Measurements from ENCODE around the gene KIAA0513. TPM values are rescaled to one million over a fixed set of nuclear protein-coding genes. Genes with fewer than 3 reads are reported as not detected.

The KIAA0513 gene
- total and polyA plus RNA-seq, 9 donors: 2.8 to 12.8 (median 7.1) TPM

DNA sequence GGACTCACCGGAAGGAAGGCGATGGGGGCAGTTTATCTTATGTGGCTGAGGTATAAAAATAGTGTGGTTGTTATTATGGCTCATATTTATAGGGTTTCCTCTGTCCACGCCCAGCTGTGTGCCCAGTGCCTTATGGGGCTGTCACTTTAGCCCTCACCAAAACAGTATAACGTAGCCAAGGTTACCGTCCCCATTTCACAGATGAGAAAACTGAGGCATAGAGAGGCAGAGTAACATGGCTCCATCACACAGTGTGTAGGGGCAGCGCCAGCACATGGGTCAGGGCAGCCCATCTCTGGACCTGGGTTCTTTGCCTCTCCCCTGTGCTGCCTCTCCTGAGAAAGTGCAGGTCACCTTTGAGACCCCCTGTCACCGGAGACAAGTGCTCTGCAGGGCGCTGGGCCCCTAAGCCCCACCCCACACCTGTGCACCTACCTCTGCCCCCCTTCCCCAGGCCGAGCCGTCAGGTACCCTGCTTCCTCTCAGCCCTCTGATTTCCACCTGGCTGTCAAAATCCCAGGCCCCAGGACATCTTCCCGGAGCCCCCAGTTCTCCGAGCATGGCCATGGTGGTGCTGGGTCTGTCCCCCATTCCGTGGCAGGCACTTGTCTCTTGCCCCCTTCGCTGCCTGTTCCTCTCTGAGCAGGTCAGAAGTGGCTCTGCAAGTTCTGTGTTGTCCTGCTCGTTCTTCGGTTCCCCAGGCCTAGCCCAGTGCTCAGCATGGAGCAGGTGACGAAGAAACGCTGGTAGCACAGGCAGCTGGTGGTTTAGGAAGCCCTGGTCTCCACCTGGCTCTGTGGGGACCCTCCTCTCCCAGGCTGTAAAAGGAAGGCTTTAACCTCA lies 7.2 kb downstream of the KIAA0513 start:
- Histone ChIP-seq H3K4me3 (no peak overlapping the region), H3K36me3 (no peaks in the 10 kb centered on the region), H3K27me3 (no peaks in the 10 kb centered on the region), H3K27ac (no peak overlapping the region), H3K9me3 (no peaks in the 10 kb centered on the region), H3K4me1 (ENCODE audit: insufficient read depth) (no peaks in the 10 kb centered on the region)
- DNase-seq: no peak
- intact Hi-C loops (cut with DNase I): loop anchor here in 1 of 4 donors (10.0 kb wide), 1 partner anchor 210 kb away; no protein-coding TSS in a partner anchor
- TF ChIP-seq, protein P1, sequence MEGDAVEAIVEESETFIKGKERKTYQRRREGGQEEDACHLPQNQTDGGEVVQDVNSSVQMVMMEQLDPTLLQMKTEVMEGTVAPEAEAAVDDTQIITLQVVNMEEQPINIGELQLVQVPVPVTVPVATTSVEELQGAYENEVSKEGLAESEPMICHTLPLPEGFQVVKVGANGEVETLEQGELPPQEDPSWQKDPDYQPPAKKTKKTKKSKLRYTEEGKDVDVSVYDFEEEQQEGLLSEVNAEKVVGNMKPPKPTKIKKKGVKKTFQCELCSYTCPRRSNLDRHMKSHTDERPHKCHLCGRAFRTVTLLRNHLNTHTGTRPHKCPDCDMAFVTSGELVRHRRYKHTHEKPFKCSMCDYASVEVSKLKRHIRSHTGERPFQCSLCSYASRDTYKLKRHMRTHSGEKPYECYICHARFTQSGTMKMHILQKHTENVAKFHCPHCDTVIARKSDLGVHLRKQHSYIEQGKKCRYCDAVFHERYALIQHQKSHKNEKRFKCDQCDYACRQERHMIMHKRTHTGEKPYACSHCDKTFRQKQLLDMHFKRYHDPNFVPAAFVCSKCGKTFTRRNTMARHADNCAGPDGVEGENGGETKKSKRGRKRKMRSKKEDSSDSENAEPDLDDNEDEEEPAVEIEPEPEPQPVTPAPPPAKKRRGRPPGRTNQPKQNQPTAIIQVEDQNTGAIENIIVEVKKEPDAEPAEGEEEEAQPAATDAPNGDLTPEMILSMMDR (IDR thresholded peaks at IDR 0.05): no peak
- TF ChIP-seq EP300 (IDR thresholded peaks at IDR 0.05) (no peak), POLR2A (IDR thresholded peaks at IDR 0.05) (no peak)
- WGBS, 3 donors: 89 to 94% (median 89%) methylated on average over 18 of the region's 18 CpGs

- Histone ChIP-seq H3K27ac (no peak overlapping the region), H3K36me3 (no peaks in the 10 kb centered on the region), H3K27me3 (no peaks in the 10 kb centered on the region), H3K9me3 (no peaks in the 10 kb centered on the region), H3K4me1 (ENCODE audit: insufficient read depth) (no peaks in the 10 kb centered on the region), H3K4me3 (no peak overlapping the region)
- DNase-seq: no peak
- WGBS, 3 donors: 83 to 88% (median 86%) methylated on average over 15 of the region's 15 CpGs
- intact Hi-C loops (cut with DNase I): loop anchor here in 1 of 4 donors (10.0 kb wide), 1 partner anchor 208 kb away; no protein-coding TSS in a partner anchor
- TF ChIP-seq, protein P1 (IDR thresholded peaks at IDR 0.05): no peak
- TF ChIP-seq EP300 (IDR thresholded peaks at IDR 0.05): no peak
- TF ChIP-seq POLR2A (IDR thresholded peaks at IDR 0.05): no peak
Observed at GRCh38 chr16:85036236-85037049, 8.8 kb downstream of the KIAA0513 start.

GRCh38 chr16:85037050-85037410 lies 9.4 kb downstream of the KIAA0513 start:
- Histone ChIP-seq H3K9me3 (no peaks in the 10 kb centered on the region), H3K36me3 (no peaks in the 10 kb centered on the region), H3K4me3 (no peak overlapping the region), H3K4me1 (ENCODE audit: insufficient read depth) (no peaks in the 10 kb centered on the region), H3K27me3 (no peaks in the 10 kb centered on the region), H3K27ac (no peak overlapping the region)
- TF ChIP-seq EP300 (IDR thresholded peaks at IDR 0.05): no peak
- no peak for TF ChIP-seq POLR2A (IDR thresholded peaks at IDR 0.05)
- TF ChIP-seq, protein P1 (IDR thresholded peaks at IDR 0.05): no peak
- intact Hi-C loops (cut with DNase I): loop anchor here in 1 of 4 donors (10.0 kb wide), 1 partner anchor 208 kb away; no protein-coding TSS in a partner anchor
- WGBS, 3 donors: 79 to 93% (median 90%) methylated on average over 7 of the region's 7 CpGs
- no peak for DNase-seq

- Histone ChIP-seq H3K27ac (no peak overlapping the region), H3K9me3 (no peaks in the 10 kb centered on the region), H3K4me1 (ENCODE audit: insufficient read depth) (no peaks in the 10 kb centered on the region), H3K4me3 (no peak overlapping the region), H3K27me3 (no peaks in the 10 kb centered on the region), H3K36me3 (no peaks in the 10 kb centered on the region)
- no peak for DNase-seq
- TF ChIP-seq, protein P1 (IDR thresholded peaks at IDR 0.05): no peak
- TF ChIP-seq POLR2A (IDR thresholded peaks at IDR 0.05) (no peak), EP300 (IDR thresholded peaks at IDR 0.05) (no peak)
- WGBS, 3 donors: 85 to 90% (median 90%) methylated on average over 5 of the region's 5 CpGs
- intact Hi-C loops (cut with DNase I): loop anchor here in 1 of 4 donors (10.0 kb wide), 1 partner anchor 207 kb away; no protein-coding TSS in a partner anchor
Observed at GRCh38 chr16:85037721-85038120, 10.1 kb downstream of the KIAA0513 start.
